Measurements from ENCODE around the gene EGR2.

DNA sequence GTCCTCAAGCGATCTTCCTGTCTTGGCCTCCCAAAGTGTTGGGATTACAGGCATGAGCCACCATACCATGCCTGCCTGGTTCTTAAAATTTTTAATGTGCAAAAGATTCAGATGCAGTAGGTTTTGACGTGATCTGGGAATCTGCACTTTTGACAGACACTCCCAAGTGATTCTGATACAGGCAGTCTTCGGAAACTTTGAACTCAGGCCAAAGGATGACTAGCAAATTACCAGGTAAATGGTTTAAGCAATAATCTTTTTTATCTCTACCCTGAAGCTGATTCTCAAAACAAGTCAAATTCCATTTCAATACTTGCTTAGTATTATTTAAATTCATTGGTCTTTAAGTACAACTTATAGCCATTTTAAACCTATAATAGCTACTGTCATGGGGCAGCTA, 14.3 kb downstream of the EGR2 start:
- TF ChIP-seq, protein P1, sequence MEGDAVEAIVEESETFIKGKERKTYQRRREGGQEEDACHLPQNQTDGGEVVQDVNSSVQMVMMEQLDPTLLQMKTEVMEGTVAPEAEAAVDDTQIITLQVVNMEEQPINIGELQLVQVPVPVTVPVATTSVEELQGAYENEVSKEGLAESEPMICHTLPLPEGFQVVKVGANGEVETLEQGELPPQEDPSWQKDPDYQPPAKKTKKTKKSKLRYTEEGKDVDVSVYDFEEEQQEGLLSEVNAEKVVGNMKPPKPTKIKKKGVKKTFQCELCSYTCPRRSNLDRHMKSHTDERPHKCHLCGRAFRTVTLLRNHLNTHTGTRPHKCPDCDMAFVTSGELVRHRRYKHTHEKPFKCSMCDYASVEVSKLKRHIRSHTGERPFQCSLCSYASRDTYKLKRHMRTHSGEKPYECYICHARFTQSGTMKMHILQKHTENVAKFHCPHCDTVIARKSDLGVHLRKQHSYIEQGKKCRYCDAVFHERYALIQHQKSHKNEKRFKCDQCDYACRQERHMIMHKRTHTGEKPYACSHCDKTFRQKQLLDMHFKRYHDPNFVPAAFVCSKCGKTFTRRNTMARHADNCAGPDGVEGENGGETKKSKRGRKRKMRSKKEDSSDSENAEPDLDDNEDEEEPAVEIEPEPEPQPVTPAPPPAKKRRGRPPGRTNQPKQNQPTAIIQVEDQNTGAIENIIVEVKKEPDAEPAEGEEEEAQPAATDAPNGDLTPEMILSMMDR (conservative IDR thresholded peaks at IDR 0.05), result no peak
- TF ChIP-seq EZH2 (IDR thresholded peaks at IDR 0.05; ENCODE audit: low read depth), result no peak

All from PC-9 (cell line).